Measurements from ENCODE around the gene CCL27. TPM values are rescaled to one million over a fixed set of nuclear protein-coding genes. Genes with fewer than 3 reads are reported as not detected.

Gene CCL27
- total and polyA plus RNA-seq, 2 of the 8 experiments (the other 6 are each of a cell fraction or from before 2014, with no cell fraction given): 0.42 TPM; not detected in 1

- Histone ChIP-seq H3K4me3 (ENCODE audit: extremely low read depth in 1 of 4, insufficient read depth in 2 of 4, low read depth in 3 of 4, low read length in 4 of 4) (no peak overlapping the region), H2BK5ac (ENCODE audit: low read depth, low read length) (no peak overlapping the region), H2AK5ac (ENCODE audit: low read depth, low read length) (no peak overlapping the region; the same call in 1 of the 2 replicates), H3K9me3 (ENCODE audit: insufficient read depth in 2 of 2, low read depth in 1 of 2, low read length in 1 of 2) (no peaks in the 10 kb centered on the region), H4K5ac (ENCODE audit: insufficient read length, low read depth, low read length) (no peak overlapping the region), H2BK12ac (ENCODE audit: low read depth, low read length) (no peak overlapping the region), H3K79me1 (ENCODE audit: low read depth, low read length) (peaks cover 2% of the 10 kb centered on the region; the same call in 1 of the 2 replicates), H3K18ac (ENCODE audit: extremely low read depth, low read length) (no peak overlapping the region), H3K23me2 (ENCODE audit: low read depth, low read length) (peaks cover 9% of the 10 kb centered on the region), H3K23ac (ENCODE audit: insufficient read length) (no peak overlapping the region), H3K36me3 (ENCODE audit: control insufficient read depth in 2 of 4, insufficient read depth in 4 of 4, low read length in 3 of 4) (peaks cover 0 to 6% (median 2%) of the 10 kb centered on the region in 4 experiments; a peak in 3 of 8 replicates), H4K91ac (replicated peaks; ENCODE audit: insufficient read length, low read length) (no peak overlapping the region), H2AFZ (ENCODE audit: low read length) (no peak overlapping the region), H3K4ac (replicated peaks; ENCODE audit: insufficient read length, low read depth, low read length) (no peak overlapping the region), H3K79me2 (ENCODE audit: control insufficient read depth in 1 of 2, insufficient read depth in 2 of 2, low read length in 2 of 2) (no peaks in the 10 kb centered on the region), H2BK120ac (replicated peaks; ENCODE audit: low read depth, low read length) (no peak overlapping the region), H3K4me1 (replicated peaks in 1 of 4; ENCODE audit: control insufficient read depth in 3 of 4, insufficient read depth in 4 of 4, low read length in 3 of 4) (peaks cover 0 to 13% (median 4%) of the 10 kb centered on the region in 4 experiments; a peak in 6 of 7 replicates), H3K14ac (ENCODE audit: insufficient read length) (no peak overlapping the region), H4K20me1 (replicated peaks in 1 of 2; ENCODE audit: control insufficient read depth in 1 of 2, insufficient read depth in 2 of 2, low read length in 2 of 2) (peaks cover 0 to 9% of the 10 kb centered on the region in 2 experiments), H3K9ac (replicated peaks in 1 of 4; ENCODE audit: extremely low read depth in 1 of 4, low read depth in 3 of 4, low read length in 3 of 4) (no peak overlapping the region), H4K8ac (ENCODE audit: extremely low read depth, insufficient read depth, low read length) (no peak overlapping the region), H3K27me3 (replicated peaks in 1 of 4; ENCODE audit: control insufficient read depth in 3 of 4, extremely low read depth in 1 of 4, insufficient read depth in 3 of 4, low read length in 3 of 4) (peaks cover 44 to 58% (median 57%) of the 10 kb centered on the region in 4 experiments), H2BK20ac (ENCODE audit: low read length) (no peak overlapping the region), H2BK15ac (ENCODE audit: low read length) (no peak overlapping the region), H3K27ac (ENCODE audit: low read depth, low read length) (no peak overlapping the region), H3K56ac (replicated peaks; ENCODE audit: insufficient read length, low read depth, low read length) (no peak overlapping the region), H3K4me2 (ENCODE audit: insufficient read depth in 1 of 2, low read depth in 2 of 2, low read length in 2 of 2) (no peak overlapping the region)
- ChIA-PET CTCF (ENCODE audit: partially characterized antibody) (interaction anchor here (1.0 to 18.5 kb wide), 9 partner anchors 11 to 255 kb away, joined by 3 to 401 read pairs (median 4); partner anchors contain the start of genes DCTN3, GALT and RPP25L), POLR2A (ENCODE audit: partially characterized antibody) (interaction anchor here (1.0 to 11.3 kb wide), 2 partner anchors 14 to 21 kb away, joined by 3 to 127 read pairs; partner anchors contain the start of genes GALT and IL11RA)
- no peak for TF ChIP-seq KDM1A (IDR thresholded peaks at IDR 0.05; ENCODE audit: borderline replicate concordance, low read length)
- no peak for TF ChIP-seq KDM5A (IDR thresholded peaks at IDR 0.05; ENCODE audit: low read length)
- TF ChIP-seq RXRA (IDR thresholded peaks at IDR 0.05; ENCODE audit: insufficient read depth, low read depth, low read length): no peak
- TF ChIP-seq EZH2 (IDR thresholded peaks at IDR 0.05; ENCODE audit: low read depth, low read length, severe bottlenecking): no peak
- TF ChIP-seq SP2 (IDR thresholded peaks at IDR 0.05; ENCODE audit: low read length): no peak
- no peak for TF ChIP-seq TAF1 (IDR thresholded peaks at IDR 0.05; ENCODE audit: low read depth, low read length)
- no peak for TF ChIP-seq USF2 (IDR thresholded peaks at IDR 0.05; ENCODE audit: low read length)
- no peak for TF ChIP-seq FOSL1 (IDR thresholded peaks at IDR 0.05; ENCODE audit: insufficient read depth, low read depth, low read length)
- TF ChIP-seq RFX5 (IDR thresholded peaks at IDR 0.05; ENCODE audit: borderline replicate concordance, low read depth, low read length): no peak
- TF ChIP-seq KDM4A (IDR thresholded peaks at IDR 0.05; ENCODE audit: low read depth, low read length, severe bottlenecking): no peak
- no peak for TF ChIP-seq CHD2 (IDR thresholded peaks at IDR 0.05; ENCODE audit: low read length)
- 64% methylated on average over 5 of the region's 5 CpGs; no CpG with 5 or more reads in 1 of the 2 experiments for WGBS, 2 experiments (ENCODE audit: extremely low coverage in 1 of 2, insufficient coverage in 1 of 2, insufficient read length in 1 of 2, insufficient replicate concordance in 2 of 2, low coverage in 1 of 2, low lambda C conversion rate in 2 of 2, missing lambda C conversion rate in 1 of 2)
- DNase-seq (ENCODE audit: low read depth in 1 of 2, low spot score in 2 of 2) (no peak), FAIRE-seq (no peak)
Observed at GRCh38 chr9:34630402-34631154, 31.9 kb downstream of the CCL27 start.

Data from H1 (cell line).